HepG2 (cell line): Measurements from ENCODE around the gene CLCN2. TPM values are rescaled to one million over a fixed set of nuclear protein-coding genes. Genes with fewer than 3 reads are reported as not detected.

ENCODE experiments used
- ATF1 ChIP-seq: IDR thresholded peaks from 2 replicates; pipeline ENCODE4 v1.6.1; 2016; ENCODE audit warnings: mild to moderate bottlenecking, control low read depth
- HDAC6 ChIP-seq: fragments of 200-600 bp; sonication (generic); IDR thresholded peaks from 2 replicates; pipeline ENCODE4 v1.7.0; 2017; ENCODE audit warnings: mild to moderate bottlenecking, antibody characterized with exemption, low read length, low read depth
- IRX3 ChIP-seq: sonication (generic); formaldehyde crosslinking; IDR thresholded peaks from 2 replicates; pipeline ENCODE4 v1.8.1; 2023; ENCODE audit warnings: mild to moderate bottlenecking, low read depth, missing genetic modification reagents, borderline replicate concordance
- KDM3A ChIP-seq: IDR thresholded peaks from 2 replicates; pipeline ENCODE4 v1.6.1; 2018; ENCODE audit warnings: low read depth, missing compliant biosample characterization
- MLLT10 ChIP-seq: sonication (generic); formaldehyde crosslinking; IDR thresholded peaks from 2 replicates; pipeline ENCODE4 v1.4.0; 2020; ENCODE audit warnings: missing genetic modification reagents
- MYNN ChIP-seq: sonication (generic); formaldehyde crosslinking; IDR thresholded peaks from 2 replicates; pipeline ENCODE4 v1.4.0; 2020; ENCODE audit warnings: mild to moderate bottlenecking, low read depth, missing genetic modification reagents
- NFYC ChIP-seq: IDR thresholded peaks from 2 replicates; pipeline ENCODE4 v1.6.1; 2016; ENCODE audit warnings: missing genetic modification reagents, missing compliant biosample characterization
- PRDM15 ChIP-seq: sonication (generic); formaldehyde crosslinking; IDR thresholded peaks from 2 replicates; pipeline ENCODE4 v1.4.0; 2020; ENCODE audit warnings: missing genetic modification reagents
- PRMT3 ChIP-seq: sonication (generic); formaldehyde crosslinking; IDR thresholded peaks from 2 replicates; pipeline ENCODE4 v1.8.1; 2022; ENCODE audit warnings: low read depth, mild to moderate bottlenecking, moderate library complexity, missing genetic modification reagents, borderline replicate concordance
- REL ChIP-seq: sonication (generic); formaldehyde crosslinking; conservative IDR thresholded peaks from 2 replicates; pipeline ENCODE4 v1.8.0; 2022; ENCODE audit warnings: mild to moderate bottlenecking, missing genetic modification reagents, moderate library complexity
- XBP1 ChIP-seq: sonication (generic); formaldehyde crosslinking; IDR thresholded peaks from 2 replicates; pipeline ENCODE4 v1.5.0; 2020; ENCODE audit warnings: missing genetic modification reagents
- ZFP62 ChIP-seq: sonication (generic); formaldehyde crosslinking; IDR thresholded peaks from 2 replicates; pipeline ENCODE4 v1.4.0; 2020; ENCODE audit warnings: missing genetic modification reagents
- ZNF260 ChIP-seq: sonication (generic); formaldehyde crosslinking; IDR thresholded peaks from 2 replicates; pipeline ENCODE4 v1.4.0; 2020; ENCODE audit warnings: missing genetic modification reagents, low read depth, mild to moderate bottlenecking, borderline replicate concordance
- ZNF337 ChIP-seq: sonication (generic); formaldehyde crosslinking; IDR thresholded peaks from 2 replicates; pipeline ENCODE4 v1.5.1; 2020; ENCODE audit warnings: missing genetic modification reagents, low read depth, mild to moderate bottlenecking, borderline replicate concordance
- ZNF512B ChIP-seq: sonication (generic); formaldehyde crosslinking; IDR thresholded peaks from 2 replicates; pipeline ENCODE4 v1.5.1; 2020; ENCODE audit warnings: missing genetic modification reagents, mild to moderate bottlenecking, borderline replicate concordance
- ZNF761 ChIP-seq: sonication (generic); formaldehyde crosslinking; conservative IDR thresholded peaks from 2 replicates; pipeline ENCODE4 v1.4.0; 2020; ENCODE audit warnings: mild to moderate bottlenecking, missing genetic modification reagents
- ZNF766 ChIP-seq: sonication (generic); formaldehyde crosslinking; IDR thresholded peaks from 2 replicates; pipeline ENCODE4 v1.5.0; 2020; ENCODE audit warnings: missing genetic modification reagents, borderline replicate concordance
- polyA plus RNA-seq, 8 experiments: library from polyadenylated mRNA; depleted of rRNA in 3 of 8; stranded (reverse) in 7 of 8; unstranded in 1 of 8; fragments of >200 nt; fragmentation: Illumina TruSeq in 4 of 8; extraction: Trizol in 4 of 8; gene quantifications; 2 replicates each; pipeline versions ENCODE4 v1.2.1 to v1.2.3, GENCODE V29; 2011 to 2016; ENCODE audit warnings: low read depth in 4 of 8, missing spikeins in 1 of 8, mixed read lengths in 1 of 8; ENCODE audit not compliant: insufficient read depth in 1 of 8
- total RNA-seq, 5 experiments: library from RNA; depleted of rRNA; stranded (reverse); fragments of >200 nt; fragmentation: Illumina TruSeq; extraction: Trizol; gene quantifications; 2 replicates each; pipeline ENCODE4 v1.2.3, GENCODE V29; 2016; ENCODE audit warnings: low read depth in 1 of 5
- TF ChIP-seq, protein P1 (sequence below): sonication (generic); formaldehyde crosslinking; IDR thresholded peaks from 2 replicates; pipeline ENCODE4 v1.9.0; 2022; ENCODE audit warnings: missing genetic modification reagents, mild to moderate bottlenecking, borderline replicate concordance
- TF ChIP-seq, protein P2 (sequence below): sonication (generic); formaldehyde crosslinking; IDR thresholded peaks from 2 replicates; pipeline ENCODE4 v1.8.0; 2022; ENCODE audit warnings: missing genetic modification reagents, mild to moderate bottlenecking, moderate library complexity, borderline replicate concordance

The CLCN2 gene
- total and polyA plus RNA-seq, 2 of the 13 experiments (the other 11 are each of a cell fraction or from before 2014, with no cell fraction given): 11.4 to 13.5 TPM

GRCh38 chr3:184377882-184378445 lies 16.6 kb upstream of the CLCN2 start, which contains the start of gene THPO (continued):
- TF ChIP-seq MLLT10 (CRISPR knock-in tag) (no peak), ZNF766 (CRISPR knock-in tag) (peak; percentile 46; the same call in 1 of the 2 replicates), ZNF761 (0 out of 2 replicates have a peak, but pooled peaks have one; percentile 58), PRDM15 (no peak), NFYC (CRISPR knock-in tag) (peak; percentile 83), ATF1 (peak; percentile 90), PRMT3 (CRISPR knock-in tag) (no peak), MYNN (CRISPR knock-in tag) (no peak), KDM3A (CRISPR knock-in tag) (0 out of 2 replicates have a peak, but pooled peaks have one; percentile 45), ZNF512B (CRISPR knock-in tag) (no peak), ZFP62 (CRISPR knock-in tag) (no peak), XBP1 (CRISPR knock-in tag) (no peak), REL (CRISPR knock-in tag) (no peak; the same call in 1 of the 2 replicates), HDAC6 (no peak), ZNF337 (CRISPR knock-in tag) (no peak), IRX3 (no peak), ZNF260 (CRISPR knock-in tag) (no peak)
- TF ChIP-seq, protein P1, sequence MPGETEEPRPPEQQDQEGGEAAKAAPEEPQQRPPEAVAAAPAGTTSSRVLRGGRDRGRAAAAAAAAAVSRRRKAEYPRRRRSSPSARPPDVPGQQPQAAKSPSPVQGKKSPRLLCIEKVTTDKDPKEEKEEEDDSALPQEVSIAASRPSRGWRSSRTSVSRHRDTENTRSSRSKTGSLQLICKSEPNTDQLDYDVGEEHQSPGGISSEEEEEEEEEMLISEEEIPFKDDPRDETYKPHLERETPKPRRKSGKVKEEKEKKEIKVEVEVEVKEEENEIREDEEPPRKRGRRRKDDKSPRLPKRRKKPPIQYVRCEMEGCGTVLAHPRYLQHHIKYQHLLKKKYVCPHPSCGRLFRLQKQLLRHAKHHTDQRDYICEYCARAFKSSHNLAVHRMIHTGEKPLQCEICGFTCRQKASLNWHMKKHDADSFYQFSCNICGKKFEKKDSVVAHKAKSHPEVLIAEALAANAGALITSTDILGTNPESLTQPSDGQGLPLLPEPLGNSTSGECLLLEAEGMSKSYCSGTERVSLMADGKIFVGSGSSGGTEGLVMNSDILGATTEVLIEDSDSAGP (CRISPR knock-in tag): peak; percentile 76
- TF ChIP-seq, protein P2, sequence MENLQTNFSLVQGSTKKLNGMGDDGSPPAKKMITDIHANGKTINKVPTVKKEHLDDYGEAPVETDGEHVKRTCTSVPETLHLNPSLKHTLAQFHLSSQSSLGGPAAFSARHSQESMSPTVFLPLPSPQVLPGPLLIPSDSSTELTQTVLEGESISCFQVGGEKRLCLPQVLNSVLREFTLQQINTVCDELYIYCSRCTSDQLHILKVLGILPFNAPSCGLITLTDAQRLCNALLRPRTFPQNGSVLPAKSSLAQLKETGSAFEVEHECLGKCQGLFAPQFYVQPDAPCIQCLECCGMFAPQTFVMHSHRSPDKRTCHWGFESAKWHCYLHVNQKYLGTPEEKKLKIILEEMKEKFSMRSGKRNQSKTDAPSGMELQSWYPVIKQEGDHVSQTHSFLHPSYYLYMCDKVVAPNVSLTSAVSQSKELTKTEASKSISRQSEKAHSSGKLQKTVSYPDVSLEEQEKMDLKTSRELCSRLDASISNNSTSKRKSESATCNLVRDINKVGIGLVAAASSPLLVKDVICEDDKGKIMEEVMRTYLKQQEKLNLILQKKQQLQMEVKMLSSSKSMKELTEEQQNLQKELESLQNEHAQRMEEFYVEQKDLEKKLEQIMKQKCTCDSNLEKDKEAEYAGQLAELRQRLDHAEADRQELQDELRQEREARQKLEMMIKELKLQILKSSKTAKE: 0 out of 2 replicates have a peak, but pooled peaks have one; percentile 36
